ENCODE data around the gene IFT80. TPM values are rescaled to one million over a fixed set of nuclear protein-coding genes. Genes with fewer than 3 reads are reported as not detected.

Gene IFT80
- total RNA-seq, 1 donor from 2014 or later = 35.2 TPM

- TF ChIP-seq, protein P1, sequence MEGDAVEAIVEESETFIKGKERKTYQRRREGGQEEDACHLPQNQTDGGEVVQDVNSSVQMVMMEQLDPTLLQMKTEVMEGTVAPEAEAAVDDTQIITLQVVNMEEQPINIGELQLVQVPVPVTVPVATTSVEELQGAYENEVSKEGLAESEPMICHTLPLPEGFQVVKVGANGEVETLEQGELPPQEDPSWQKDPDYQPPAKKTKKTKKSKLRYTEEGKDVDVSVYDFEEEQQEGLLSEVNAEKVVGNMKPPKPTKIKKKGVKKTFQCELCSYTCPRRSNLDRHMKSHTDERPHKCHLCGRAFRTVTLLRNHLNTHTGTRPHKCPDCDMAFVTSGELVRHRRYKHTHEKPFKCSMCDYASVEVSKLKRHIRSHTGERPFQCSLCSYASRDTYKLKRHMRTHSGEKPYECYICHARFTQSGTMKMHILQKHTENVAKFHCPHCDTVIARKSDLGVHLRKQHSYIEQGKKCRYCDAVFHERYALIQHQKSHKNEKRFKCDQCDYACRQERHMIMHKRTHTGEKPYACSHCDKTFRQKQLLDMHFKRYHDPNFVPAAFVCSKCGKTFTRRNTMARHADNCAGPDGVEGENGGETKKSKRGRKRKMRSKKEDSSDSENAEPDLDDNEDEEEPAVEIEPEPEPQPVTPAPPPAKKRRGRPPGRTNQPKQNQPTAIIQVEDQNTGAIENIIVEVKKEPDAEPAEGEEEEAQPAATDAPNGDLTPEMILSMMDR (IDR thresholded peaks at IDR 0.05; ENCODE audit: unreplicated experiment) = no peak
- DNase-seq (ENCODE audit: low spot score in 2 of 2, unreplicated experiment in 2 of 2) = no peak
- H3K9me3 Mint-ChIP-seq = no peaks in the 10 kb centered on the region
- H3K27me3 Mint-ChIP-seq (ENCODE audit: low read depth) = peaks cover 67% of the 10 kb centered on the region
- no peak overlapping the region for H3K4me3 Mint-ChIP-seq
- no peak overlapping the region for H3K27ac Mint-ChIP-seq
- no peaks in the 10 kb centered on the region for H3K36me3 Mint-ChIP-seq
- peaks cover 6% of the 10 kb centered on the region for H3K4me1 Mint-ChIP-seq
Measured at GRCh38 chr3:160221019-160221418, 178.0 kb downstream of the IFT80 start.

DNA sequence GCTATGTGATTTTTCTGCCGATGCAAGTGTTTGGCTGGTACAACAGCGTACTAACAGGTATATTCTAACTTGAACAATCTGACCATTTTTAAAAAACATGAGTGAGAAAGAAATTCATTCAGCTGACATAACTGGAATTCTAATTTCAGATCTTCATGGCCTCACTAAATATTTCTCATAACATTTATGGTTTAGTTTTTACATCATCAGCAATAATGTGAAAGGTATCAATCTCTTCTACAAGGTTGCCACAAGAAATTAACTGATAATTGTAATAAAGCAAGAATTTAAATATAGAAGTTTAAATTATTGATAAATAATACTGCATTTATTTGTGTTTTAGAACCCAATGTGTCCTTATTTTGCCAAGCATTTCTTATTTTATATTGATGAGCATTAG lies 179.0 kb downstream of the IFT80 start:
- peaks cover 67% of the 10 kb centered on the region for H3K27me3 Mint-ChIP-seq (ENCODE audit: low read depth)
- peaks cover 6% of the 10 kb centered on the region for H3K4me1 Mint-ChIP-seq
- TF ChIP-seq, protein P1 (IDR thresholded peaks at IDR 0.05; ENCODE audit: unreplicated experiment) = no peak
- no peak overlapping the region for H3K27ac Mint-ChIP-seq
- H3K36me3 Mint-ChIP-seq = no peaks in the 10 kb centered on the region
- H3K9me3 Mint-ChIP-seq = no peaks in the 10 kb centered on the region
- no peak for DNase-seq (ENCODE audit: low spot score in 2 of 2, unreplicated experiment in 2 of 2)
- H3K4me3 Mint-ChIP-seq = no peak overlapping the region

DNA sequence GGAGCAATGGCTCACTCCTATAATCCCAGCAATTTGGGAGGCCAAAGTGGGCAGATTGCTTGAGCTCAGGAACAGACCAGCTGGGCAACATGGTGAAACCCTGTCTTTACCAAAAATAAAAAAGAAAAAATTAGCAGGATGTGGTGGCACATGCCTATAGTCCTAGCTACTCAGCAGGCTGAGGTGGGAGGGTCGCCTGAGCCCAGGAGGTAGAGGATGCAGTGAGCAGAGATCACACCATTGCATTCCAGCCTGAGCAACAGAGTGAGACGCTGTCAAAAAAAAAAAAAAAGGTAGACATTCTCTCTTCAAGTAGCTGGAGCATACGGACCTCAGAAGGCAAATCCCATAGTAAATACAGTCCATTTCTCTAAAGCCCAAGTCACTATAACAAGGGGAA lies 180.9 kb downstream of the IFT80 start:
- no peaks in the 10 kb centered on the region for H3K4me1 Mint-ChIP-seq
- peaks cover 55% of the 10 kb centered on the region for H3K27me3 Mint-ChIP-seq (ENCODE audit: low read depth)
- no peaks in the 10 kb centered on the region for H3K36me3 Mint-ChIP-seq
- no peaks in the 10 kb centered on the region for H3K9me3 Mint-ChIP-seq
- H3K27ac Mint-ChIP-seq = no peak overlapping the region
- TF ChIP-seq, protein P1 (IDR thresholded peaks at IDR 0.05; ENCODE audit: unreplicated experiment) = no peak
- no peak overlapping the region for H3K4me3 Mint-ChIP-seq
- DNase-seq (ENCODE audit: low spot score in 2 of 2, unreplicated experiment in 2 of 2) = no peak

GRCh38 chr3:160217675-160218074 lies 181.3 kb downstream of the IFT80 start:
- no peak for DNase-seq (ENCODE audit: low spot score in 2 of 2, unreplicated experiment in 2 of 2)
- Mint-ChIP-seq H3K27ac (no peak overlapping the region), H3K27me3 (ENCODE audit: low read depth) (peaks cover 53% of the 10 kb centered on the region), H3K36me3 (no peaks in the 10 kb centered on the region), H3K4me3 (no peak overlapping the region), H3K4me1 (no peaks in the 10 kb centered on the region), H3K9me3 (no peaks in the 10 kb centered on the region)
- TF ChIP-seq, protein P1 (IDR thresholded peaks at IDR 0.05; ENCODE audit: unreplicated experiment) = no peak

GRCh38 chr3:160213191-160213590 lies 185.8 kb downstream of the IFT80 start:
- TF ChIP-seq, protein P1 (IDR thresholded peaks at IDR 0.05; ENCODE audit: unreplicated experiment) = no peak
- Mint-ChIP-seq H3K9me3 (no peaks in the 10 kb centered on the region), H3K36me3 (no peaks in the 10 kb centered on the region), H3K4me3 (no peak overlapping the region), H3K4me1 (no peaks in the 10 kb centered on the region), H3K27ac (no peak overlapping the region), H3K27me3 (ENCODE audit: low read depth) (peaks cover 28% of the 10 kb centered on the region)
- DNase-seq (ENCODE audit: low spot score in 2 of 2, unreplicated experiment in 2 of 2) = no peak

- Mint-ChIP-seq H3K27me3 (ENCODE audit: low read depth) (peaks cover 34% of the 10 kb centered on the region), H3K4me3 (no peak overlapping the region), H3K27ac (no peak overlapping the region), H3K4me1 (no peaks in the 10 kb centered on the region), H3K9me3 (no peaks in the 10 kb centered on the region), H3K36me3 (no peaks in the 10 kb centered on the region)
- DNase-seq (ENCODE audit: low spot score in 2 of 2, unreplicated experiment in 2 of 2) = no peak
- TF ChIP-seq, protein P1 (IDR thresholded peaks at IDR 0.05; ENCODE audit: unreplicated experiment) = no peak
Measured at GRCh38 chr3:160210799-160211221, 188.2 kb downstream of the IFT80 start.
